SK-N-MC (cell line): ENCODE results near the gene ATP2B2.

Experiments
- EZH2 ChIP-seq: fragments of 200-600 bp; sonication (generic); IDR thresholded peaks from one replicate; pipeline ENCODE4 v1.6.1; 2017; ENCODE audit warnings: antibody characterized with exemption
- POLR2AphosphoS5 ChIP-seq: IDR thresholded peaks from 2 replicates; pipeline ENCODE4 v1.6.1; 2012; ENCODE audit warnings: mild to moderate bottlenecking, low read depth, low read length, borderline replicate concordance

- TF ChIP-seq POLR2AphosphoS5 (no peak), EZH2 (no peak)
Measured at GRCh38 chr3:10447110-10447509, 58.3 kb downstream of the ATP2B2 start.
